DOHH2 (cell line): ENCODE data around the gene BEND5.

Source experiments
- CTCF ChIP-seq: fragments of 200-600 bp; sonication (generic); IDR thresholded peaks from one replicate; pipeline ENCODE4 v1.5.1; 2014; ENCODE audit warnings: antibody characterized with exemption, mild to moderate bottlenecking, low read depth, low read length; ENCODE audit not compliant: poor library complexity, severe bottlenecking
- EZH2phosphoT487 ChIP-seq: fragments of 200-600 bp; sonication (generic); IDR thresholded peaks from 2 replicates; pipeline ENCODE4 v1.6.1; 2017; ENCODE audit warnings: borderline replicate concordance, mild to moderate bottlenecking, antibody characterized with exemption, low read length, moderate library complexity, mixed read lengths

GRCh38 chr1:48683839-48684238, 92.9 kb downstream of the BEND5 start:
- no peak for TF ChIP-seq CTCF
- TF ChIP-seq EZH2phosphoT487: no peak
